DMS53 (cell line): Measurements from ENCODE around the gene TMEM134.

Experiments used
- DNase-seq: peaks from one replicate; lab custom pipeline; 2025; lab: John Stamatoyannopoulos, UW

Gene TMEM134

DNA sequence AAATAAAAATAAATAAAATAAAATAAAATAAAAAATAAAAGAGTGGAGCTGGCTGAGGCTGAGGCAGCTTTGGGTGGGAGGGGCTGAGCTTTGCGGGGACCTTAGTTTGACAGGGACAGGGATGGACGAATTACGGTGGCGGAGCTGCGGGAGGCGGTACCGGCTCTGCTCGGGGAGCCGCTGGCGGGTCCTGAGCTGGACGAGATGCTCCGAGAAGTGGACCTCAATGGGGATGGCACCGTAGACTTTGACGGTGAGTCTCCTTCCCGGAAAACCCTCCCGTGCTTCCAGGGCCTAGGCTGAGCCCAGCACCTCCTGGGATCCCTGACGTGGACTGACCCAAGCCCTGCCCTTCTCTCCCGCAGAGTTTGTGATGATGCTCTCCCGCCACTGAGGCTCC lies 10.8 kb downstream of the TMEM134 start:
- no peak for DNase-seq

DNA sequence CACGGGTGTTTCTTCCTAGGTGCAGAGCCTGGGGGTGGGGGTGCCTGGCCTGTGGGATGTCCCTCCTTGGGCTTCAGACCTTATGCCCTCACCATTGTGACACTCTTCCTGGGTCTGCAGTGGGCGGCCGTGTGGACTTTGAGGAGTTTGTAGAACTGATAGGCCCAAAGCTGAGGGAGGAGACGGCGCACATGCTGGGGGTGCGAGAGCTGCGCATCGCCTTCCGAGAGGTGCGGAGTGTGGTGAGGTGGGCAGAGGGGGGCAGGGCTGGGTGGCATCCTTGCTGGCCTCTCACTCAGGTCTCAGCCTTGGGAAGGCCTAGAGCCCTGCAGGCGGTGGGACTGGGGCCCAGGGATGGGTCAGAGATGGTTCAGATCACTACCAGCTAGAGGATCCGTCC lies 11.6 kb downstream of the TMEM134 start:
- no peak for DNase-seq

DNA sequence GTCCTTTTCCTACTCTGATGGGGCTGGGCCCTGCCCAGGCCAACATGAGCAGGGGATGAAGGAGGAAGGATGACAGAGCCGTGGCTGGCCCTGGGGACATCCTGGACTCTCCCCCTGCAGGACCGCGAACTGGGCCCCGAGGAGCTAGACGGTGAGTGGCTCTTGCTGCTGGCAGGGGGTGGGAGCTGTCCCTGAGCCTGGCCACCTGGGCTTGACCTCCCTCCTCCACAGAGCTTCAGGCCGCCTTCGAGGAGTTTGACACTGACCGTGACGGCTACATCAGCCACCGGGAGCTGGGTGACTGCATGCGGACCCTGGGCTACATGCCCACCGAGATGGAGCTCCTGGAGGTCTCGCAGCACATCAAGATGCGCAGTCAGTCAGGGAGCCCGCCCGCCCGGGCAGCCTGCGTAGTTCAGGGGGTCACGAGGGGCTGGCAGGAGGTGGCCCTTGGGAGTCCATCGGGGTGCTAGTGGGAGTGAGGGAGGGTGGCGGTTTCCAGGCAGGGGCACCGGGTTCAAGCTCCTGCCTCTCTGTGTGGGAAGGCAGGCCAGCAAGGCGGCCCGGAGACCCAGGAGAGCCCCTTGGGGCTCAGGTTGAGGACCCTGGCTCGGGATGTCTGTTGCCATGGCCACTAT lies 12.9 kb downstream of the TMEM134 start:
- DNase-seq: no peak

DNA sequence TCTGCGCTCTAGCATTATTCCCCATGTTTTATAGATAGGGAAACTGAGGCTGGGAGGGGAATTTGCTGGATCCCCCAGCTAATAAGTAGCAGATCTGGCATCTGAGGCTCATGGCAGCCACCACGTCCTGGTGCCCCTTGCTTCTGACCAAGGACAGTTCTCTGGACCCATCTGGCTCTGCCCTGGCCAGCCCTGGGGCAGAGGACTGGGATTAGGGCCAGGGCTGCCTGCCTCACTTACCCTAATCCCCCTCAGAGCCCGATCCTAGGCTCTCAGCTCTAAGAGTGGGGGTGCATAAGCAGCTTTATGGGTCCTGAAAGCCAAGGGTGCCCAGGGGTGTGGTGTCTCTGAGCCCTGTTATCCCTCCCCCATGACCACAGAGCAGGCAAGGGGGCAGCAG lies 14.0 kb downstream of the TMEM134 start, which contains the start of gene CABP4:
TSS of gene CABP4 (plus strand) at position 301 of the 400 bp plus-strand sequence. CDS start at position 371, 70 bp downstream.
- DNase-seq: no peak

DNA sequence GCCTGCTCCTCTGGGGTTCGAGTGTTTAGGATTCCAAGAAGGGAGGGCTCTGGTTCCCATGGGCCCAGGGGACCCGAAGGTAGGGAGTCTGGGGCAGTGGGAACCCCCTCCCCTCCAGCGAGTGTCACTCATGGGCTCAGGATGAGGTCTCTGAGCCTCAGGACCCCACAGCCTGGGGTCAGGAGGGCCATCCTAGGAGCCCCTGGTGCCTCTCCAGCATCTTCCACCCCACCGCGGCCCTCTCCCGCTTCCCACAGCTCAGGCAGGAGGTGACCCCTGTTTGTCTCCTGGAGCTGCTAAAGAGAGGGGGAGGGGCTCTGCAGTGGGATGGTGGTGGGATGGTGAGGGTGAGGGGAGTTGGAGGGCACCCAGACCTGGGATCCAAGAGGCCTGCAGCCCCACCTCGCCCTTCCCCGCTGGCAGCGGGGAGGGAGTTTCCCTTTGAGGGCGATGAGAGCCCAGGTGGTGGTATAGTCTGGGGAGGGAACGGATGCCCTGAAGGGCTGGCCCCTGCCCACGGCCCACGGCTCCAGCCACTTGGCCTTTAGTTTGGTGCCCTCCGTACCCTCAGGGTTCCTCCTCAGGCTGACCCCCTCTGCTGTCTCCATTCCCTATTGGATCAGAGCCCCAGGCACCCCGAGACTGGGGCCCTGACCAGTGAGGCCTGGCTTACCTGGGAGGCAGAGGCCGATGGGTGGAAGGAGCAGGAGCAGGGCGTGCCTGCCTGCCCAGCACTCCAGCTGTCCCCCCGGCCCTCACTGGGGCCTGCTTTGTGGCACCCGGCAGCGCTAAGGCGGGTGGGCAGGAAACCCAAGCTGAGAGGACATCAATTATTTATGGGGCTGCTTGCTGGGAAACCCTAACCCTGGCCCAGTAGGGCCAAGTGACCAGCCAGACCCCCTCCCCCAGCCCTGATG lies 15.0 kb downstream of the TMEM134 start:
- no peak for DNase-seq

DNA sequence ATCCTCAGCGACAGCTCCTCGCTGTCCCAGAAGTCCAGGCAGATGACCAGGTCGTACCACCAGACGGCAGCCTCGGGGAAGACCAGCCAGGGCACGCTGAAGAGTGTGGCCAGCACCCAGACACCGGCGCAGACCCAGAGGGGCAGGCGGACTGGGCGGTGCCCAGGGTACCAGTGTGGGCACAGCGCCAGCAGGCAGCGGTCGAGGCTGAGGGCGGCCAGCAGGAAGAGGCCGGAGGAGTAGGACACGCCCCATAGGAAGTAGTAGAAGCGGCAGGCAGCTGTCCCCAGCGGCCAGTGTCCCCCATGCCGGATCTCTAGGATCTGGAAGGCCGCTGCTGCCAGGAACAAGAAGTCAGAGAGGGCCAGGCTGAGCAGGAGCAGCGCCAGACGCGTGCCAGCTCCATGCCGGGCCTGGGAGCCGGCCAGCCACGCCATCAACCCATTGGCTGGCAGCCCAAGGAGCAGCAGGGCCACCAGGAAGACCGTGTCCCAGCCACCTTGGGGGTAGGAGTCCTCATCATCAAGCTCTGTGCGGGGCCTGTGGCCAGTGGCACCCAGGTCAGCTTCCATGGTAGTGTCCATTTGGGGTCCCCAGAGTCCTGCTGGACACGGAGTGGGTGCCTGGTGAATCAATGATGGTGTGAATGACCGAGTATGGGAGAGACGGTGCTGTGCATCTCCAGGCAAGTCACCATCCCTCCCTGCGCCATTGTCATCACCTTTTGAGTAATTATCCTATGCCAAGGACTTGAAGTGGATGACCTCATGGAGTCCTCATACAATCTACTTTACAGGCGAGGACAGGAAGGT lies 16.7 kb downstream of the TMEM134 start, which contains the start of gene GPR152:
TSS of gene GPR152 (minus strand) at position 589 of the 812 bp plus-strand sequence. CDS start at position 584, 5 bp downstream.
- DNase-seq: peak; percentile 81

DNA sequence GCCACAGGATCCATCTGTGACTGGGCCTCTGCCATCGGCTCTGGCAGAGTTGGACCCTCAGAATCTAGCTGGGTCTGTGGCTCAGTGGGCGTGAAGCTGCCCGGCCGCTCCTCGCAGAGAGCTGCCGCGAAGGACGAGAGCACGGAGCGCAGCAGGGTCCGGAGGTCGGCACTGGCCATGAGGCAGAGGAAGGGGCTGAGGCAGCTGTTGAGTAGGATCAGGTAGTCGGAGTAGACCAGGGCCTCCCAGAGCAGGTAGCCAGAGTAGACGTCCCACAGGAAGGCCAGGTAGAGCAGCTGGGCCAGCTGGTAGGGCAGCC lies 17.4 kb downstream of the TMEM134 start:
- no peak for DNase-seq

DNA sequence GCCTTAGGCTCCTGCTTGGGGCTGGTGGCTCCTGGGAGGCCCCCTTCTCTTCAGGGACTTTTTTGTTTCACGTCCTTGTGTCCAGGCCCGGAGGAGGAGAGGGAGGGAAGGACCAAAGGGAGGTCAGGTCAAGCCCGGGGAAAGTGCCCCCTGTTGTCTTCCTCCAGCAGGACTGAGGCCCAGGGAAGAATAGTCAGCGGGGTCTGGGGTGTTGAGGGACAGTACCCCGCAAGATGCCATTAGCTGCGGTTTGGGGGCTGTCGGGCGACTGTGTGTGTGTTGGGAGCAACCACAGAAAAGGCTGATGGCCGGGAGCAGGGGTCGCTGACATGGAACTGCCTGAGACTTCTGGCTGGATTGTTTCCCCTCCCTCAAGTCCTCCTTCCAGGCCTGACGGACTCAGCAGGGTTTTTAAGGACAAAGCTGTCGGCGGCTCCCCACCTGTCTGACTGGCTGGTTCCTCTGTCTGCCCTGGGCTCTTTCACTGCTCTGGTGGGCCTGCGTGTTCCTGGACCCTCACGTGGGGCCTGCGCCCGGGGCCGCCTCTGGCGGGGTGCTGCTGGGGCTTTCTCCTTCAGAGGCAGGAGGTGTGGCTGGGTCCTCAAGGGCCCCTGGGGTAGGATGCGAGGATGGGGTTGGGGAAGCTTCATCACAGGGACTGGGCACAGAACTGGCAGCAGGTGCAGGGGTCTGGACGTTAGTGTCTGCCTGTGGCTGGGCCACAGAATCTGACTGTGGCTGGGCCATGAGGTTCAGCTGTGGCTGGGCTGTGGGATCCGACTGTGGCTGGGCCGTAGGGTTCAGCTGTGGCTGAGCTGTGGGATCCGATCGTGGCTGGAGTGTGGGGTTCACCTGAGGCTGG lies 18.0 kb downstream of the TMEM134 start:
- no peak for DNase-seq

DNA sequence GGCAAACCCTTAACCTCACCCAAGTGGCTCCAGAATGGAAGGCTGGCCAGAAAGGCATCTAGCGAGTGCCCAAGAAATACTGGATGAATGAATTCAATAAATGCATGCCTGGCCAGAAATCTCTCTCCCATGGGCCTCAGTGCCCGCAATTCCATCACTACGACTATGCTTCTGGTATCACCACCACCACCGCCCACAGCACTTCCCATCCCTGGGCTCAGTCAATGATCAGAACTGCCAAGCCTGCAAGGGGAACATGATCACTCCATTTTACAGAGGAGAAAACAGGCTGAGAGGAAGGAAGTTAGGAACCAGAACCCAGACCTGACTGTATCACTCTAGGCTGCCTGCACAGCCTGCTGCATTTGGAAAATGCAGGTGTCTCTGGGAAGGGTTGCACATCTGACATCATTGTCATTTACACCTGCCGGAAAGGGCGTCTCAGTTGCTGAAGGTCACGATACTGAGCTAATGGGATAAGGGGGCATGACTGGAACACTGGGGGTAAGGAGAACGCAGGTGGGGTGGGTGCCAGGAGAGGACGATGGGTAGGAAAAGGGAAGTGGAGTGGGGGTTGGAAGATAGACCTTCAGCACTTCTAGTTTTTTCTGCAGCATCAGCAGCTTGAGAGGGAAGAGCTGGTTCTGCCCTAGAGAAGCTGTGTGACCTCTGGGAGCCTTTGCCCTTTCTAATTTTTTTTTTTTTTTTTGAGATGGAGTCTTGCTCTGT lies 19.8 kb downstream of the TMEM134 start:
- peak; percentile 95 for DNase-seq

DNA sequence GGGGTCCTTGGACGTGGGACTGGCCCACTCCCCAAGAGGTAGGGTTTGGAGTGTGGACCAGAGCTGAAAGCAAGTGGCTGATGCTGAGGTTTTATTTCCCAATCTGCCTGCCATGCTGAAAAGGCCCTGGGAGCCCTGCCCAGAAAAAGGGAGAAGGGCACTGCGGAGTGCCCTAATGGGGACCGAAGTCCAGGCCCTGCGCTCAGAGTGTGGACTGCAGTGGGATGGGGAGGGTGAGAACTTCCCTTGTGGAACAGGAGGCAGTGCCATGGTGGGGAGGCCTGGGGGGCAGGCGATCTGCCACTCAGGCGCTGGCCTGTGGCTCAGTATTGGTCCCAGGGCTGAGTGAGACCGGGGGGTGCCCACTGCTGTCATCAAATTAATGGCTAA lies 20.8 kb downstream of the TMEM134 start:
- no peak for DNase-seq

DNA sequence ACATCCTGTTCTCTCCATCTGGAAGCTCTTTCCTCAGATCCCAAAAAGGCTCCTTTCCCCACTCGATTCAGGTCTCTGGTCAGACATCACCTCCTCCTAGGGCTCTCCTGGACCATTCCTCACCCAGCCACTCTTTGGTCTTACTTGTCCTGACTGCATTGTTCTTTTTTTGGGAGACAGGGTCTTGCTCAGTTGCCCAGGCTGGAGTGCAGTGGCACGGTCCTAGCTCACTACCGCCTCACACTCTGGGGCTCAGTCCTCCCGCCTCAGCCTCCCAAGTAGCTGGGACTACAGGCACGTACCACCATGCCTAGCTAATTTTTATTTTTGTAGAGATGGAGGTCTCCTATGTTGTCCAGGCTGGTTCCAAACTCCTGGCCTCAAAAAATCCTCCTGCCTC lies 23.5 kb downstream of the TMEM134 start:
- DNase-seq: no peak

DNA sequence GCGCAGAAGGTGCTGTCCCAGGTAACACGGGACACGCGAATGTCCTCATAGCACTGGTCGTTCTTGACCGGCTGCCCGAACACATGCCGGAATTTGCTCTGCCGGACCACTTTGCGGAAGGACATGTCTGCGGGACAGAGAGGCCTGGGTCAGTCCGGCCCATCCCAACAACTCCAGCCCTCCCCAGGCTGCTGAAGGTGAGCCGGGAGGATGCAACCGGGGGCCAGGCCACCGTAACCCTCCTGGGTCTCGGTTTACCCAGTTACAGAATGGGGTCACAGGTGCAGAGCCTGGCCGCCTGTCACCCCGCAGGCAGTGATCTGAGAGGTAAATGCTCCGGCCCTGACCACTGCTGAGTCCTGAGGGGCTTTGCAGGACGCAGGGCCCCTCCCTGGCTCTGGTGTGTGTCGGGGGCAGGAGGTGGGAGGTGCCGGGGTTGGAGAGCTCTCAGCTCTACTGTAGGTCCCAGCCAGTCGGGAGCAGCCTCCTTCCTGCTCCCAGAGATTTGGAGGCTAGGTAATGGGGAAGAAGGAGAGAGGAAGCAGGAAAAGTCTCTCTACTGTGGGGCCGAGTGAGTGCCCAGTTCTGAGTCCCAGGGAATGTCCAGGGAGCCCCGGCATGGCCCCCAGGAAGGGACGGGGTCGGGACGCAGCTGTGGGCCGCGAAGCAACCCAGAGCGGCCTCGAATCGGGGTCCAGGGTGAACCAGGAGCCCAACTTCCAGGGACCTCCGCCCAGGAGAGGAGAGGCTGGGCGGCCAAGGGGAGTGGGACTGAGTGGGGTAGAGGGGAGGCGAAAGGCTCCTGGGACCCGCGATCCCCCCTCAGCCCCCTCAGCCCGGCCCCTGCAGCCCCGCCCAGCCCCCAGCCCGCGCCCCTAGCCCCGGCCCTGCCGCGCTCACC lies 26.3 kb downstream of the TMEM134 start:
- DNase-seq: peak; percentile 60

DNA sequence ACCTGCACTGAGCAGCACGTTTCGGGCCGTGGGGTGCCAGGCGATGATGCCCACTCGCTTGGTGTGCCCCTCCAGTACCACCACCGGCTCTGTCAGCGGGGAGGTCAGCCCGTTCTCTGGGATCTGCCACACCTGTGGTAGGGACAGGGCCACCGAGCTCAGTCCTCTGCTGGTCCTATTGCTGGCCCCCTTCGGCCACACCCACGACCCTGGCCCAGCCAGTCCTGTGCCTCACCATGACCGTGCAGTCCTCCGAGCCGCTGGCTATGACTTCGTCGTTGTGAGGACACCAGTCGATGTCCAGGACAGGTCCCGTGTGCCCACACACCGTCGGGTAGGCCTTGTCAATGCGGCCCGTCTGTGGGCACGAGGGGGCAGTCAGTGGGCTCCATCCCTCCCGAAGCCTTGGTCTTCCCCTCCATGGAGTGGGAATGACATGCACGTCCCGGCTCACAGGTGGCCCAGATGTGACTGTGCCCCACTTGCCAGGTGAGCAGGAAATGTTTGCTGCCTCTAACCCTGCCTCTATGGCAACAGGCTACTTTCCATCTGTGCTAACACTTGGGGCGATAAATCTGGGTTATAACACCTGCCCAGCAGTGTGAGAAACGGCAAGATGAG lies 27.2 kb downstream of the TMEM134 start:
- DNase-seq: peak; percentile 65

DNA sequence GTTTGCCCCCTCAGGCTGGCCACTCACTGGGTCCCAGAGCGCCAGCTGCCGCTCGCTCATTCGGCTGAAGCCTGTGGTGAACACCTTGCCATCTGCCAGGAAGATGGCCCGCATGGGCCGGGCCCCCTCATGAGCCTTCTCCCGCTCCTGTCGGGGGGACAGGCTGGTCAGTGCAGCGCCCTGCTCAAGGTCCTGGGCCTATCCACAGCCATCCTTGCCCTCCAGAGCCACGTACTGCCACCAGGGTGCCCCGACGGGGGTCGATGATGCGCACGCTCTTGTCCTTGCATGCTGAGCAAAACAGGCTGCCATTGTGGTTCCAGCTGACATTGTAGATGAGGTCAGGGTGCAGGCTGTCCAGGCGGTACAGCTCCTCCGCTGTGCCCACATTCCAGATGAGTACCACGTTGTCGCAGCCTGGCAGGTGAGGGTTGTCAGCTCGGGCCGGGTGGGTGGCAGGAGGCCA lies 27.9 kb downstream of the TMEM134 start:
- DNase-seq: peak; percentile 34

DNA sequence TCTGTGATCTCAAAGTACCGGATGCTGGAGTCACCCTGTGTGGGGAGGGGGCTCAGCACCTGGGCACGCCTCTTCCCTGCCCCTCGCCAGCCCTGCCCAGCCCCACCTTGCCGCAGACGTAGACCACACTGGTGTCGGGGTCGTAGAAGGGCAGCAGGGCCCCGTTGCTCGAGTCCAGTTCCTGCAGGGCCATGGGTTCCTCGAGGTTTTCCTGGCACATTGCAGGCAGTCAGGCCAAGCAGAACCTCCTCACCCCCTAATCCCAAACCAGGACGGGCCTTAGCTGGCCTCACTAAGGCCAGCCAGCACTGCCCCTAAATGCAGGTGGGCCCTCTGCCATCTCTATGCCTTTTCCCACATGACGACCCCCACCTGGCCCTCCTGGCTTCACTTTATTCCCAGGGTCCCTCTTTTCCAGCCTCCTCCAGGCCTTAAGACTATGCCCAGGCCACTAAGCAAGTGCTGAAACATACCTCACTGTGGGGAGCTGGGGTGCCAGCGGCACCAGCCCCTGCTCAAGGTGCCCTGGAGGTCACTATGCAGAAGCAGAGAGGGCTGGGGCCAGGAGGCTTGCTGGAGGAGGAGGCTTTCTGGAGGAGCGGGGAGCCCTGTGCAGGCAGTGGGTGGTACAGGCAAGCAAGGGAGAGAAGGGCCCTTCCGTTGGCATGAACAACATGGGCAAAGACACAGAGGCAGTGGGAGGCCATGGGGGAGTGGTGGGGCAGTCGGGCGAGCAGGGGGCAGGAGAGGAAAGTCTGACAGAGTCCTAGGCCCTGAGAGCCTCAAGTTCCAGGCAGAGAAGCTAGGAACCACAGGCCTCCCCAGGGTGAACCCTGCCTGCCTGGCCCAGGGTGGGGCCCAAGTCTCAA lies 28.6 kb downstream of the TMEM134 start:
- no peak for DNase-seq

DNA sequence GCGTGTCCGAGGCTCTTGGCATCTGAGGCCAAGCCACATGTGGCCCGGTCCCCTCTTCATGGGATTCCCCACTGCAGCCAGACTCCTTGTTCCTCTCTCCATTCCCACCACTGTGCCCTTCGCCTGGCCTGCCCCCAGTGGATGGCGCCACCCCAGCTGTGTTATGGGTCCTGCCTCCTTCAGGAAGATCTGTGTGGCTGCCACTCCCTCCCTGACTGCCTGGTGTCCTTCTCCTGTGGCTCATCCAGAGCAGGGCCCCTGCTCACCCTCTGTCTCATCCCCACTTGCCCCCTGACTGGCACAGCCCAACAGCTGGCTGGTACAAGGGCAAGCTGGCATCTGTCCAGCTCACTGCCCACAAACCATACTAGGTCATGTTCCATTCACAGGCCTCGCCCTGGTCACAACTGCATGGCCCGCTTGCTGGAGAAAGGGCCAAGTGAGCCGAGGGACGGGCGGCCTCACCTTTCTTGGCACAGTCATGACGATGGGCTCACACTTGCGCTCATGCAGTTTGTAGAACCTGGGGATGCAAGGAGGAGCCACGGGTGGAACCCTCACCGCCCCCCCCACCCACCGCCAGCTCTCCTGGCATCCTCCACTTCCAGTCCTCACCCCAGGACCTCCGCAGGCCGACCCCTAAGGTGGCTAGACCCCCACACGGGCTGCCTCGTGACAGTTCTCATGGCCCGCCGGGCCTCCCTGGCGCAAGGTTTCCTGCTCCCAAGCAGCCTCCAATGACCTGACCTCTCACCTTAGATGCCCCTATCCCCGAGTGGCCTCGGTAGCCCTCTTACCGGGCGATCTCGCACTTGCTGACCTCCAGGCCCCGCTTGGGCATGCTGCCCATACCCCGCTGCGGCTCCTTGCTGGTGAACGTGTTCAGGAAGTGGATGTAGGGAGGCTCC lies 29.5 kb downstream of the TMEM134 start:
- DNase-seq: peak; percentile 77
